ENCODE measurements around the gene CCDC182.
A peak's percentile ranks its signal among the peaks of the same experiment; 100 is the strongest.

Gene CCDC182

DNA sequence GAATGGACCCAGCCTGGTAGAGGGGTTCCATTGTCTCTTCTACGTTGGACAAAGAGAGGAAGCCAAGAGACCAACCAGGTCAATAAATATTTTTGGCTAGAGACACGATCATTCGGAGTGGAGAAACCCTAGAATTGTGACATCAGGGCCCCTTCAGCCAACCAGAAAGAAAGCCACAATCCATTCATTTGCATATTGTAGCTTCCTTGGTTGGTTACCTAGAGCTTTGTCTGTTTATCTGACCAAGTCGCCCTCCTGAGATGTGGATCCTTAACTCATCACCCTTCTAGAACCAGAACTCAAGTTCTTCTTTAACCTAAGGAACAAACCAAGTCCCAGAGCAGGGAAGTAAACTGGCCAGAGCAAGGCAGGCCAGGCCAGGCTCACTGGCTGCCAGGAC, at the start of gene CCDC182:
TSS of gene CCDC182 (minus strand) at position 58 of the 400 bp plus-strand sequence. CDS start at position 31, 27 bp downstream.
- no peak for DNase-seq (ENCODE audit: low spot score)

DNA sequence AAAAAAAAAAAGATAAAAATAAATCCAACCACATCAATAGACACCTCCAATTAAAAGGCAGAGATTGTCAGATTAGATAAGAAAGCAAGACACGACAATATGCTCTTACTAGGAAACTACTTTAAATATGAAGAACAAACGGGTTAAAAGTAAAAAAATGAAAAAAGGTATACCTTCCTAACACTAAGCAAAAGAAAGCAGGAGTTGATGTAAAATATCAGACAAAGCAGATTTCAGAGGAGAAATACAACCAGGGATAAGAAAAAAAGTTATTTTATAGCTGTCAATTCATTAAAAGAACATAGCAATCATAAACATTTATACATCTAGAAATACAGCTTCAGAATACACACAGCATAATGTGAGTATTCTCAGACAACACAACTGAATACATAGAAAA, 49.7 kb upstream of the CCDC182 start:
- DNase-seq (ENCODE audit: low spot score) = no peak

DNA sequence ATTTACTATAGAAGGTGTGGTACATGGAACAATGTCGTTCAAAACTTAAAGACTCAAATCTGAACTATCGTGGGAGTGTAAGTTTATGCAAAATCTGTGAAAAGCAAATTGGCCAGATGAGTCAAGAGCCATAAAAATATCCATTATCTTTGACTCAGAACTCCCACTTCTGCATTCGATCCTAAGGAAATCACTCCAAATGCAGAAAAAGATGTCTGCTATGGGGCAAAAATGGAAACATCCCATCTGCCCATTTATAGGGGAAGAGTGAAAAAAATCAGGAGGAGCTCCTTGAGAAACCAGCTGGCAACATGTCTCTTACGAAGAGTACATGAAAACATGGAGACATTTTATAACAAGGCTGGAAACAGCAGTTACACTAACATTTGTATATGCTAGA, 43.6 kb upstream of the CCDC182 start:
- no peak for DNase-seq (ENCODE audit: low spot score)

DNA sequence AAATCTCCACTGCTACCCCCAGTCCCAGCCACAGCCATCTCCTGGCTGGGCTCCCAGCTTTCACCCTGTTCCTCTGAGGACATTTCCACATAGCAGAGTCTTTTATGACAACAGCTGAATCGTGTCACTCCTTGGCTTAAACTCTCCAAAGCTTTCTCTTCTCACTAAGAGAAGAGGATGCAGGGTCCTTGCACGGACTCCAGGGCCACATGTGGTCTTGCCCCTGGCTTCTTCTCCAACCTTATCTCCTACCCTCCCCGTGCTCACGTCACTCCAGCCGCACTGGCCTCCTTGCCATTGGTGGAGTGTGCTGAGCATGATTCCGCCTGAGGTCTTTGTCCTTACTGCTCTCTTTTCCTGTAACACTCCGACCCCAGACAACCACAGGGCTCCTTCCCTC, 39.9 kb upstream of the CCDC182 start:
- DNase-seq (ENCODE audit: low spot score) = no peak

DNA sequence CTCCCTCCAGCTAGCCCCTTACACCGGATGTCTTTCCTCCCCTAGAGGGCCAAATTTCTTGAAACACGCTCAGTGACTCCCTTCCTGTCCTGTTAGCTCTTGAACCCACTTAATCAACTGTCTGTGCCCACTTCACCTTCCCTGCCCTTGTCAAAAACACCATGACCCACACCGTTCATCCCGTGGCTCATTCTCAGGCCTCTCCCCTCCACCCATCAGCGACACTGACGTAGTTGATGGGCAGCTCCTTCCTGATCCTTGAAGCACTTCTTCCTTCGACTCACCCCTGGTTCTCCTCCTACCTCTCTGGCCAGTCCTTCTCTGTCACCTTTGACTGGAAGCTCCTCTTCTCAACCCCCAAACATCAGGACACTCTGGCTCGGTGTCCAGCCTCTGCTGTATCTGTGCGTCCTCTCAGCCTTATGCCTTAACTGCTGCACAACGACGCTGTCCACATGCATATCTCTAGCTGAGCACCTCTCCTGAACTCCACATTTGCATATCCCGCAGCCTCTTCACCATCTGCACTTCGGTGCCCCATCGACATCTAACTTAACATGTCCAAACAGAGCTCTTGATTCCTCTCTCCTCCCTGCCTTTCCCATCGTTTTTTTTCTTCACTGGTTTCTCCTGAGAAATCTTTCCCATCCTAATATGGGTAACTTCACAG, 39.3 kb upstream of the CCDC182 start:
- DNase-seq (ENCODE audit: low spot score) = no peak

GRCh38 chr17:57783338-57783742, 38.2 kb upstream of the CCDC182 start:
- peak; percentile 25 for DNase-seq (ENCODE audit: low spot score)

- no peak for DNase-seq (ENCODE audit: low spot score)
These were observed 37.7 kb upstream of the CCDC182 start for GRCh38 chr17:57782647-57783337.

GRCh38 chr17:57782062-57782490, 37.0 kb upstream of the CCDC182 start:
- DNase-seq (ENCODE audit: low spot score) = no peak

GRCh38 chr17:57781386-57782061, 36.4 kb upstream of the CCDC182 start:
- no peak for DNase-seq (ENCODE audit: low spot score)

DNA sequence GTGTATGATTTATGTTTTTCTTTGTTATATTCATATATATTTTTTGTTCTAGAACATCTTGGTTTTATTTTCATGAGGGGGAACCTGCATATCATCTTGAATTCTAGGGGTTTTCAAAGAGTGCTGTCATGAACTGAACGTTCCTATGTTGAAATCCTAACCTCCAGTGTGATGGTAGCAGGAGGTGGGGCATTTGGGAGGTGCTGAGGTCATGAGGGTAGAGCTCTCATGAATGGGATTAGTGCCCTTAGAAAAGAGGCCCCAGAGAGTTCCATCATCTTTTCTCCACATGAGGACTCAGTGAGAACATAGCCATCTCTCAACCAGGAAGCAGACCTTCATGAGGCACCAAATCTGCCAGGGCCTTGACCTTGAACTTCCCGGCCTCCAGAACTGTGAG, 34.6 kb upstream of the CCDC182 start:
- no peak for DNase-seq (ENCODE audit: low spot score)

GRCh38 chr17:57778306-57778705, 33.2 kb upstream of the CCDC182 start:
- no peak for DNase-seq (ENCODE audit: low spot score)

- no peak for DNase-seq (ENCODE audit: low spot score)
These were observed 31.3 kb upstream of the CCDC182 start for GRCh38 chr17:57776366-57776765.

DNA sequence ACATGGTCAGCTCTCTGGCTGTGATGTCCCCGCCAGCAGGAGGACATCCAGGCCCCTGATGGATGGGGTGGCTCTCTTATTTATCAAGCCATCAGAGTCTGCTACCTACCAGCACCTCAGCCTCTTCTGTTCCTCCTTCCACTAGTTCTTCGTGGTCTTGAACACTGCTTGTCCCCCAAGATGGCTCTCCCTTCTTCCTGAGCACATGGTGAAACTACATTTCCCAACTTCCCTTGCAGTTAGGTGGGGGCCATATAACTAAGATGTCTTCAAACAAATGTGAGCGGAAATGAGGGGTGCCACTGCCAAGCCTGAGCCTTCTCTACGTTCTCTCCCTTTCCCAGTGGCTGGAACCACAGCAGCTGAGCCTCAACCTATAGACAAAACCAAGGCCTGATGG, 29.8 kb upstream of the CCDC182 start:
- no peak for DNase-seq (ENCODE audit: low spot score)

- DNase-seq (ENCODE audit: low spot score) = no peak
These were observed 28.5 kb upstream of the CCDC182 start for GRCh38 chr17:57773557-57773956.

GRCh38 chr17:57772774-57773173, 27.7 kb upstream of the CCDC182 start:
- DNase-seq (ENCODE audit: low spot score) = no peak

GRCh38 chr17:57767561-57767960, 22.5 kb upstream of the CCDC182 start:
- DNase-seq (ENCODE audit: low spot score) = no peak

- DNase-seq (ENCODE audit: low spot score) = no peak
These were observed 21.3 kb upstream of the CCDC182 start for GRCh38 chr17:57766318-57766943.

DNA sequence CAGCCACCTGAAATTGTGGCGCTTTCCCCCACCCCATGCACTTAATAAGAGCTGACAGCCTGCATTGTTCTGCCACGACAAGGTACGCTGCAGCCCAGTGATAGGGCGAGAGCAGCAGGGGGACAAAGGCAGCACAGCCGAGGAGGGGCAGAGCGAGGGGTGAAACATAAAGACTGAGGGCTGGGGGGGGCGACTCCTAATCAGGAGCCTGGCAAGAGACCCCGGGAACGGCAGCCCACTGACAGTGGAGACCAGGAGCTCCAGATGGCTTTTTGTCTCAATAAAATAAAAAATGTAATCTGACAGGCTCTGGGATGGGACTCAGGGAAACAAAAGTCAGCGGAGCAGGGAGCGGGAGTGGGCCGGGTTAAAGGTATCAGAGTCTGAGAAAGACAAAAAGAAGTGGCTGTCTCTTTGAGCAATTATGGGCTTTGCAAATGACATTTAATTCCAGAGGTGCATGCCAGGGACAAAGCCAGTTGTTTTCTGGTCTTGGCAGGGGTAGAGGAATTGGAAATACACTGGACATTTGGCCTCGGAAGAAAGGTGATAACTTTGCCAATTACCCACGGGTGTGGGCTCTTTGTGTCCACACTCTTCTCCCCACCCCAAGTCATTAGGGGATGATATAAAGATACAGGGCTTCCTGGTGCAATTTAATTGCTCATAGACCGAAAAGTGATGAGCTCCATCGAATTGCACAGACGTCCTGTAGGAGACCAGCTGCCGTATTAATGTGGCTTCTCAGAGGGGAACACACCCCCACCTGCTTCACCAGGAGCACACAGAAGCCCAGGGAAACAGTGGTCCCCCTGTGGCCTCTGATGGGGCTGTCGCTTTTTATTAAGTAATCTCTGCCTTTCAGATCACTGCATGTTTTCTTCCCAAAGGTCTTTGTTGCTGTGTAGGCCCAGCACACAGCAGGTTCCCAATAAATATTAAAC, 17.6 kb upstream of the CCDC182 start:
- DNase-seq (ENCODE audit: low spot score) = no peak

DNA sequence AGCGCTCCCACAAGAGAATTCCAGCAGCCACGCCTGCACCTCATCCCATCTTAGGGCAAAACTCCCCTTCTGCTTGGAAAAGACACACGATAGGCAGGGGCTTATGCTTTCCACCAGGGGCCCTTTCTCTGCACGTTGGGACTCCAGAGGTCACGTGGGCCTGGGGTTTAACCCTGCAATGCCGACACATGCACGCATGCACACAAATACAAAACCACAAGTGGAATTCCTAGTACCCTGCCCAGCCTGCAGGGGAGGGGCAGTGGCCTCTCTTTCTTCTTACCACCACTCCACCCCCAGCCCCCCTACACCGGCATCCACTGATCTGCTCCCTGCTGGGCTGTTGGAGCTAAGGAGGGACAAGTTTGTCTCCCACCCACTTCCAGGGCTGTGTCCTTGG, 16.8 kb upstream of the CCDC182 start:
- DNase-seq (ENCODE audit: low spot score) = no peak

DNA sequence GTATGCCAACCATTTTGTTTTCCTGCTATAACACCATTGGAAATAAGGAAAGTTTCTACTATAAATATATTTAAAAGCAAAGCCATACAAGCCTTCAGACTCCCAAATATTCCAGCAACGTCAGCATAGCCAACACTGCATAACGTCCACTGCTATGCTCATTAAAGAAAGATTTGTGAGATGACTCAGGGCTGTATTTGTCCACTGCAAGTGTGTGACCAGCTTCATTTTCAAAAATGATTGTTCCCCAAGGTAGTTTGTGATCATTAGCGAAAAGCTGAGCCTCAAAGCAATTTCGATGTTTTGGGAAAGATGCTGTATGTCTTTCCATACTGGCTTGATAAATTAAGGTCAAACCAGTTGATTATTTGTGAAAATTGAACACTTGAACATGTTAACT, 14.9 kb upstream of the CCDC182 start:
- no peak for DNase-seq (ENCODE audit: low spot score)

DNA sequence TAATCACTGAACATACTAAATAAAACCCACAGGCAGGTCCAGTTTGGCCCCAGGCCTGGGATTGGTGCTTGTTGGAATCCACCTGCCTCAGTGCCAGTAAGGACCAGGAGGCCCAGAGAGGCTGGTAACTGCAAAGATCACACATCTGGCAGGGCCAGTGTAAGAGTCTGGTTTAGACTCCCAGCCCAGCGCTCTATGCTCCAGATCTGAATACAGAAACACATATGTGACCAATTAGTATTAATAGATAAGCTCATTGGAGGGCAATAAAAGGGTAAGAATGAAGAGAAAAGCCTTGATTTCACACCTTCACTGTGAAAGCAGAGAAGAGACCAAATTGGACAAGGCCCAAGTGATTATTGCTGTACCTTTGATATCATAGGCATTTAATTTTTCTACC, 13.6 kb upstream of the CCDC182 start:
- no peak for DNase-seq (ENCODE audit: low spot score)

DNA sequence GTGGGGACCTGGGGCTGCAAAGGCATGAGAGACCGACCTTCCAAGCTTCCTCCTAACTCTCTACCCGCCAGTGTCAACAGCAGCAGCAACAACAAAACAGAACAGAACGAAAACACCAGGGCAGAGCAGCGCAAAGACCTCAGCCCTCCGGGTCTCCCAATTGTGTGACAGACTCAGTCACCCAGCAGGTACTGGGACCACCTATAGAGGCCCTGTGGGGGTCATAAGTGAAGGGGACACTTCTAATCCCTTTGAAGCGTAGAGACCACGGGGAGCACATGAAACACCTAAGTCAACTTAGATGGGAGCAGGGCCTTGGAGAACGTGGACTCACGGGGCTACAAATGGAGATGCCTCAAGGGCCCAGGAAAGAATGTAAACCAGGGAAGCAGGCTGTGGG, 12.6 kb upstream of the CCDC182 start:
- no peak for DNase-seq (ENCODE audit: low spot score)

All from putamen (tissue), 1 donor.